OCI-LY1 (cell line): ENCODE results near the gene NUDT12.

Experiments used
- H2AFZ ChIP-seq: fragments of 200-600 bp; sonication (generic), shearing (Covaris generic); 2 replicates; pipeline ENCODE4 v1.6.0; 2014; ENCODE audit warnings: antibody characterized with exemption, mild to moderate bottlenecking, low read length
- H3F3A ChIP-seq: fragments of 200-600 bp; sonication (generic), shearing (Covaris generic); 2 replicates; pipeline ENCODE4 v1.6.0; 2014; ENCODE audit warnings: mild to moderate bottlenecking, antibody characterized with exemption, low read length, moderate library complexity; ENCODE audit not compliant: insufficient read depth
- H3K27ac ChIP-seq: fragments of 200-600 bp; sonication (generic); 2 replicates; pipeline ENCODE4 v1.5.1; 2014; ENCODE audit warnings: low read length, mixed run types, mild to moderate bottlenecking, low read depth; ENCODE audit not compliant: poor library complexity, severe bottlenecking
- H3K27me3 ChIP-seq: fragments of 200-600 bp; sonication (generic); 2 replicates; pipeline ENCODE4 v1.6.0; 2014; ENCODE audit warnings: antibody characterized with exemption, mild to moderate bottlenecking, low read length, moderate library complexity; ENCODE audit not compliant: insufficient read depth
- H3K36me3 ChIP-seq: fragments of 200-600 bp; sonication (generic); 2 replicates; pipeline ENCODE4 v1.6.1; 2014; ENCODE audit warnings: mild to moderate bottlenecking, antibody characterized with exemption, low read length, moderate library complexity, mixed read lengths; ENCODE audit not compliant: insufficient read depth
- H3K4me1 ChIP-seq: fragments of 200-600 bp; sonication (generic); 2 replicates; pipeline ENCODE4 v1.5.1; 2014; ENCODE audit warnings: mild to moderate bottlenecking, low read length, moderate library complexity; ENCODE audit not compliant: insufficient read depth, severe bottlenecking
- H3K4me2 ChIP-seq: fragments of 200-600 bp; sonication (generic), shearing (Covaris generic); 2 replicates; pipeline ENCODE4 v1.6.1; 2014; ENCODE audit warnings: low read length
- H3K4me3 ChIP-seq: fragments of 200-600 bp; sonication (generic); 2 replicates; pipeline ENCODE4 v1.5.1; 2014; ENCODE audit warnings: low read length, low read depth, mild to moderate bottlenecking, mixed read lengths; ENCODE audit not compliant: poor library complexity, severe bottlenecking
- H3K79me2 ChIP-seq: fragments of 200-600 bp; shearing (Covaris generic); 2 replicates; pipeline ENCODE4 v1.6.1; 2016; ENCODE audit warnings: mixed run types, low read length, mixed read lengths; ENCODE audit not compliant: insufficient read depth
- H3K9ac ChIP-seq: fragments of 200-600 bp; sonication (generic), shearing (Covaris generic); 2 replicates; pipeline ENCODE4 v1.6.1; 2014; ENCODE audit warnings: mild to moderate bottlenecking, low read length, mixed read lengths
- H3K9me2 ChIP-seq: fragments of 200-600 bp; sonication (generic), shearing (Covaris generic); 2 replicates; pipeline ENCODE4 v1.6.1; 2014; ENCODE audit warnings: low read depth, mild to moderate bottlenecking, low read length, mixed read lengths
- H3K9me3 ChIP-seq: fragments of 200-600 bp; shearing (Covaris generic); 2 replicates; pipeline ENCODE4 v1.6.1; 2014; ENCODE audit warnings: low read length, mixed read lengths
- H4K20me1 ChIP-seq: fragments of 200-600 bp; sonication (generic), shearing (Covaris generic); 2 replicates; pipeline ENCODE4 v1.6.0; 2016; ENCODE audit warnings: mild to moderate bottlenecking, low read length; ENCODE audit not compliant: insufficient read depth
- EZH2 ChIP-seq: fragments of 200-600 bp; sonication (generic), shearing (Covaris generic); IDR thresholded peaks from 2 replicates; pipeline ENCODE4 v1.8.0; 2017; ENCODE audit warnings: borderline replicate concordance, mixed run types, mild to moderate bottlenecking, antibody characterized with exemption, low read length, moderate library complexity, mixed read lengths
- TF ChIP-seq, protein P1 (sequence below): fragments of 200-600 bp; sonication (generic), shearing (Covaris generic); IDR thresholded peaks from 2 replicates; pipeline ENCODE4 v1.5.1; 2017; ENCODE audit warnings: mild to moderate bottlenecking, antibody characterized with exemption, low read length, moderate library complexity, mixed read lengths

NUDT12 gene

DNA sequence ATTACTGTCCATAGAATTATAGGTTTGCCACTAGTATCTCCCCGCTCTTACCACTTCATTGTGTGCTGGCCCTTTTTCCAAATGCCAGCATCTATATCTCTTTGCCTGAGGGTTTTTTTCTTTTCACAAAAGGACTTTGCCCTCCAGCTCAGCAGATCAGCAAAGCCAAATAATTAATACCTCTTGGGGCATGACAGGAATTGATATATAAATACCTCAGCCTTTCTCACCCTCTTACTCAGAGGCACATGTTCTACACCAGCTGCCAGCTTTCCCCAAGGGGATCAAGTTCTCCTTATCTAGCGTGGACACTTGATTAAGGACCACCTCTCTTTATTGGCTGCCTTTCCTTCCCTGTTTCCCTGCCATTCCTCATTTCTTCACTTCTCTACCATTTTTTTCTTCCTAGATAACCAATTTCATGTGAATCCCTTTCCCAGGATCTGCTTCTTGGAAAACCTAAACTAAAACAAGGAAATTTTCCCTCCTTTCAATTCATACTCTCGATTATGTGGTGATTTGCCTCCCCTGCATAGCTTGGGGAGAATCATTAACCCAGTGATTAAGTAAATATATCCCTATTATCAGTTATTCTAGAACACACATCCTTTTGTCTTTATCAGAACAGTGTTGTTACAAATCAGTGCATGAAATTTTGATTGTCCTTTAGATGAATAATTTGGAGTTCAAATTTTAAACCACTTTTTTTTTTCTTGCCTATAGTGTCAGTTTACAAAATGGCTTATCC lies 6.9 kb upstream of the NUDT12 start:
- no peak overlapping the region for H3K27ac ChIP-seq
- H3K4me3 ChIP-seq = no peak overlapping the region
- no peaks in the 10 kb centered on the region for H3K27me3 ChIP-seq
- no peaks in the 10 kb centered on the region for H3K36me3 ChIP-seq
- H3K9me2 ChIP-seq = no peaks in the 10 kb centered on the region
- no peak overlapping the region for H3K4me2 ChIP-seq
- H2AFZ ChIP-seq = no peak overlapping the region
- H4K20me1 ChIP-seq = no peaks in the 10 kb centered on the region
- H3K79me2 ChIP-seq = no peaks in the 10 kb centered on the region
- TF ChIP-seq EZH2 = no peak
- TF ChIP-seq, protein P1, sequence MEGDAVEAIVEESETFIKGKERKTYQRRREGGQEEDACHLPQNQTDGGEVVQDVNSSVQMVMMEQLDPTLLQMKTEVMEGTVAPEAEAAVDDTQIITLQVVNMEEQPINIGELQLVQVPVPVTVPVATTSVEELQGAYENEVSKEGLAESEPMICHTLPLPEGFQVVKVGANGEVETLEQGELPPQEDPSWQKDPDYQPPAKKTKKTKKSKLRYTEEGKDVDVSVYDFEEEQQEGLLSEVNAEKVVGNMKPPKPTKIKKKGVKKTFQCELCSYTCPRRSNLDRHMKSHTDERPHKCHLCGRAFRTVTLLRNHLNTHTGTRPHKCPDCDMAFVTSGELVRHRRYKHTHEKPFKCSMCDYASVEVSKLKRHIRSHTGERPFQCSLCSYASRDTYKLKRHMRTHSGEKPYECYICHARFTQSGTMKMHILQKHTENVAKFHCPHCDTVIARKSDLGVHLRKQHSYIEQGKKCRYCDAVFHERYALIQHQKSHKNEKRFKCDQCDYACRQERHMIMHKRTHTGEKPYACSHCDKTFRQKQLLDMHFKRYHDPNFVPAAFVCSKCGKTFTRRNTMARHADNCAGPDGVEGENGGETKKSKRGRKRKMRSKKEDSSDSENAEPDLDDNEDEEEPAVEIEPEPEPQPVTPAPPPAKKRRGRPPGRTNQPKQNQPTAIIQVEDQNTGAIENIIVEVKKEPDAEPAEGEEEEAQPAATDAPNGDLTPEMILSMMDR = no peak
- no peaks in the 10 kb centered on the region for H3K9me3 ChIP-seq
- no peaks in the 10 kb centered on the region for H3K4me1 ChIP-seq
- no peak overlapping the region for H3K9ac ChIP-seq
- H3F3A ChIP-seq = no peaks in the 10 kb centered on the region

DNA sequence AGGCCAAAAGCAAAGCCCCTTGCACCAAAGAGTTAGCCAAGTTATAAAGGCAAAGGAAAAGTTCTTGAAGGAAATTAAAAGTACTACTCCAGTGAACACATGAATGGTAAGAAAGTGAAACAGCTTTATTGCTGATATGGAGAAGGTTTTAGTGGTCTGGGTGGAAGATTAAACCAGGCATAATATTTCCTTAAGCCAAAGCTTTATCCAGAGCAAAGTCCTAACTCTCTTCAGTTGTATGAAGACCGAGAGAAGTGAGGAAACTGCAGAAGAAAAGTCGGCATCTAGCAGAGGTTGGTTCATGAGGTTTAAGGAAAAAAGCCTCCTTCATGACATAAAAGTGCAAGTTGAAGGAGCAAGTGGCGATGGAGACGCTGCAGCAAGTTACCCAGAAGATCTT lies 3.1 kb upstream of the NUDT12 start:
- H3K9me2 ChIP-seq = no peaks in the 10 kb centered on the region
- H3K9ac ChIP-seq = no peak overlapping the region
- no peak overlapping the region for H3K27ac ChIP-seq
- no peaks in the 10 kb centered on the region for H4K20me1 ChIP-seq
- H3K4me2 ChIP-seq = no peak overlapping the region
- H3K4me1 ChIP-seq = no peaks in the 10 kb centered on the region
- TF ChIP-seq EZH2 = no peak
- TF ChIP-seq, protein P1 = no peak
- H3K4me3 ChIP-seq = no peak overlapping the region
- H3F3A ChIP-seq = no peaks in the 10 kb centered on the region
- H3K9me3 ChIP-seq = no peaks in the 10 kb centered on the region
- H3K27me3 ChIP-seq = no peaks in the 10 kb centered on the region
- no peaks in the 10 kb centered on the region for H3K36me3 ChIP-seq
- no peaks in the 10 kb centered on the region for H3K79me2 ChIP-seq
- H2AFZ ChIP-seq = no peak overlapping the region

DNA sequence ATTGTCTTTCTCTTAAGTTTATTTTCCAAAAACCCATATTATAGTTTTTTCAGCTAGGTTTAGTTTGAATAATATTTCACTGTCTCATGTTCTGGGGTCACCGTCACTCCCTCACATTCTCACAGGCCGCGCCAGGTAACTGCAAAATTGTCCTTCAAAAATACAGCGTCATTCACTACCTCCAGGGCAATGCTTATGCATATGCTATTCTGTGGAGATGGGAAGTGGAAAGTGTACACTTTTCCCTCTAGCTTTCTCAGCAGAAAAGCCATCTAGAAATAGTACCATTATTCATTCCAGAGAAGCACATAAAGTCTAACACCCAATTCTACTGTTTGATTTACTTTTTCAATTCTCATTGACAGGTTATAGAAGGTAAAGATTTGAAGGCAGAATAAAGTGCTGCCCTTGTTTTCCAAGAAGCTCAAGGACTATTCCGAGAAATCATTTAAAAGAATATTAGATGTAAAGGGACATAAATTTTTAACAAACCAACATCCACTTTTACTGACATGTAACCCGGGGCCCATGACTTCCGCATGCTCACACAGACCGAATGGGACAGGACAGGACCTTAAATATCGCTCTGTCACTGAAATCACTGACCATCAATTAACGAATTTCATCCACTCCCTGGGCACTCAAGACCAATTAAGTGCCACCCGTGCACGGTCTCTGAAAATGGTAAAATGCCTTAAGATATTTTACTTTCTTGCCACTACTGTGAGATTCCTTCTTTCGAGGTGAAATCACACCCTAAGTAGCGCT lies 720 bp downstream of the NUDT12 start:
- Histone ChIP-seq H3K27ac (no peak overlapping the region), H3K4me1 (no peaks in the 10 kb centered on the region), H3K9me2 (no peaks in the 10 kb centered on the region), H4K20me1 (no peaks in the 10 kb centered on the region), H3K27me3 (no peaks in the 10 kb centered on the region), H3F3A (no peaks in the 10 kb centered on the region), H3K79me2 (no peaks in the 10 kb centered on the region), H3K9ac (no peak overlapping the region), H2AFZ (no peak overlapping the region), H3K9me3 (no peaks in the 10 kb centered on the region), H3K4me3 (no peak overlapping the region), H3K4me2 (no peak overlapping the region), H3K36me3 (no peaks in the 10 kb centered on the region)
- TF ChIP-seq, protein P1 = no peak
- TF ChIP-seq EZH2 = no peak
